PC-3 (cell line): ENCODE measurements around the gene CELF2. TPM values are rescaled to one million over a fixed set of nuclear protein-coding genes. Genes with fewer than 3 reads are reported as not detected.

ENCODE experiments used
- ATAC-seq: fragments of 200-7000 bp; cut with Tn5 transposase; 2 replicates; pipeline ENCODE4 v1.9.1; 2020; ENCODE audit warnings: mild to moderate bottlenecking, moderate library complexity
- BruUV-seq: library from RNA; stranded (reverse); fragments of 400-500 nt; replicated peaks from 2 replicates; lab custom pipeline; 2021; lab: Mats Ljungman, UMichigan
- CTCF ChIA-PET: fragments of 300-600 bp; sonication (Branson Sonifier 250); formaldehyde crosslinking; loops from one replicate; lab custom pipeline; 2022; ENCODE audit warnings: antibody characterized with exemption; lab: Charles Lee
- POLR2A ChIA-PET: fragments of 300-600 bp; sonication (Branson Sonifier 250); formaldehyde crosslinking; loops from one replicate; lab custom pipeline; 2022; ENCODE audit warnings: antibody characterized with exemption; ENCODE audit not compliant: unreplicated experiment; lab: Charles Lee
- DNase-seq: peaks from one replicate; pipeline ENCODE4 v3.0.0-alpha.2; 2015
- H2AFZ ChIP-seq: fragments of 300-600 bp; sonication (generic); 2 replicates; pipeline ENCODE4 v1.6.0; 2016; ENCODE audit warnings: antibody characterized with exemption, low read length
- H3F3A ChIP-seq: fragments of 300-600 bp; sonication (generic); one replicate; pipeline ENCODE4 v1.6.0; 2017; ENCODE audit warnings: antibody characterized with exemption, low read length, control low read depth, mild to moderate bottlenecking; ENCODE audit not compliant: unreplicated experiment
- H3K27ac ChIP-seq: fragments of 300-600 bp; sonication (generic); 2 replicates; pipeline ENCODE4 v1.5.1; 2016; ENCODE audit warnings: mild to moderate bottlenecking, low read length
- H3K27me3 ChIP-seq: fragments of 300-600 bp; sonication (generic); 2 replicates; pipeline ENCODE4 v1.6.1; 2016; ENCODE audit warnings: low read length, mixed read lengths
- H3K36me3 ChIP-seq: fragments of 300-600 bp; sonication (generic); 2 replicates; pipeline ENCODE4 v1.6.1; 2016; ENCODE audit warnings: low read depth, mixed run types, low read length, mixed read lengths
- H3K4me1 ChIP-seq: fragments of 300-600 bp; sonication (generic); 2 replicates; pipeline ENCODE4 v1.5.1; 2016; ENCODE audit warnings: low read length; ENCODE audit not compliant: insufficient read depth
- H3K4me2 ChIP-seq: fragments of 300-600 bp; sonication (generic); 2 replicates; pipeline ENCODE4 v1.6.0; 2016; ENCODE audit warnings: low read length
- H3K4me3 ChIP-seq: fragments of 300-600 bp; sonication (generic); 2 replicates; pipeline ENCODE4 v1.5.1; 2016; ENCODE audit warnings: mild to moderate bottlenecking, low read length, mixed read lengths
- H3K79me2 ChIP-seq: fragments of 300-600 bp; sonication (generic); 2 replicates; pipeline ENCODE4 v1.6.1; 2017; ENCODE audit warnings: low read length, mixed read lengths
- H3K9ac ChIP-seq: fragments of 300-600 bp; sonication (generic); 2 replicates; pipeline ENCODE4 v1.6.0; 2016; ENCODE audit warnings: mild to moderate bottlenecking, low read length
- H3K9me2 ChIP-seq: fragments of 300-600 bp; sonication (generic); replicated peaks from 2 replicates; pipeline ENCODE4 v1.6.1; 2016; ENCODE audit warnings: mixed run types, low read length, mixed read lengths
- H3K9me3 ChIP-seq: fragments of 300-600 bp; sonication (generic); 2 replicates; pipeline ENCODE4 v1.6.1; 2016; ENCODE audit warnings: low read length, mixed read lengths
- H4K20me1 ChIP-seq: fragments of 300-600 bp; sonication (generic); 2 replicates; pipeline ENCODE4 v1.6.1; 2016; ENCODE audit warnings: low read length, mixed read lengths
- CTCF ChIP-seq: fragments of 300-600 bp; sonication (generic); conservative IDR thresholded peaks from 2 replicates; pipeline ENCODE4 v1.5.1; 2017; ENCODE audit warnings: antibody characterized with exemption, low read depth, mild to moderate bottlenecking, low read length
- EZH2 ChIP-seq: fragments of 300-600 bp; sonication (generic); IDR thresholded peaks from one replicate; pipeline ENCODE4 v1.6.1; 2017; ENCODE audit warnings: antibody characterized with exemption, mild to moderate bottlenecking, low read length; ENCODE audit not compliant: unreplicated experiment
- EZH2phosphoT487 ChIP-seq: fragments of 300-600 bp; sonication (generic); IDR thresholded peaks from 2 replicates; pipeline ENCODE4 v1.6.1; 2018; ENCODE audit warnings: mild to moderate bottlenecking, antibody characterized with exemption, low read length, borderline replicate concordance
- intact Hi-C: fragments of 100-400 bp; cut with micrococcal nuclease; formaldehyde crosslinking; loops from 2 replicates; pipeline ENCODE4 v1.9.0; 2023
- total RNA-seq: library from RNA; depleted of rRNA; stranded (reverse); fragments of >200 nt; gene quantifications from 2 replicates; pipeline ENCODE4 v1.2.3, GENCODE V29; 2014

The CELF2 gene
- total RNA-seq, 1 experiment from 2014 or later, result not detected

DNA sequence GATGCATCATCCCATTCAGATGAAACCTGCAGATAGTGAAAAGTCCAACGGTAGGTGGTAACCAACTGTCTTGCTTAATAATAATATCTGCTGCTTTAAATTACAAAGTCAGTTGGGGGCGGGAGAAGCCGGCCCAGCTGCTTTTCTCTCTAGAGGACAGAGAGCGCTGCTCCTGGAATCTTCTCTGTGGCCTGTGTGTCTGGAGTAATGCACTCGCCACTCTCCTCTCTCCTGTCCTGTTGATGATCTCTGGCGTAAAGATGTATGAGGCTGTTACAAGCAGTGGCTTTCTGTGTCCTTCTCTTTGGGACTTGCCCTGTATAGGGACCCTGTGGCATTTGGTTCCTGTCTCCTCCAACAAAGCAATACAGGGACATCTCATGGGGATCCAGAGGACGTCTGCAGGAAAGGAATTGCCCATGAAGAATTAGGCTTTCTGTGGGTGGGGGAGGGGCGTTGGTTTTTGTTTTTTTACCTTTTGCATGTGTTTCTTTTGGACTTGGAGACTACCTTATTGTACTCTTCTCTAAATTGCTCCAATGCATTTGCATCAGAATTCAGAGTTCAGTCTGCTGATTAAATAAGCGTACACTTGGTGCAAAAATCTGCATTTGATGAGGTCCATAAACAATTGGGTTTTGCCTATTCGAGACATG lies 231.6 kb downstream of the CELF2 start:
- ATAC-seq, result no peak
- H3K79me2 ChIP-seq, result no peaks in the 10 kb centered on the region
- H3K36me3 ChIP-seq, result no peaks in the 10 kb centered on the region
- ChIA-PET POLR2A (no interaction called here), CTCF (no interaction called here)
- no peaks in the 10 kb centered on the region for H3K9me2 ChIP-seq
- no peaks in the 10 kb centered on the region for H3K4me1 ChIP-seq
- H2AFZ ChIP-seq, result no peak overlapping the region
- no peaks in the 10 kb centered on the region for H3F3A ChIP-seq
- H3K9me3 ChIP-seq, result no peaks in the 10 kb centered on the region
- H3K27ac ChIP-seq, result no peak overlapping the region
- no peak overlapping the region for H3K4me2 ChIP-seq
- no peak overlapping the region for H3K9ac ChIP-seq
- intact Hi-C loops, result no loop called here
- no peak overlapping the region for H3K4me3 ChIP-seq
- H4K20me1 ChIP-seq, result no peaks in the 10 kb centered on the region
- TF ChIP-seq EZH2 (no peak), EZH2phosphoT487 (no peak), CTCF (no peak)
- DNase-seq, result no peak
- H3K27me3 ChIP-seq, result peaks cover 50% of the 10 kb centered on the region
- no TSS peak for BruUV-seq

DNA sequence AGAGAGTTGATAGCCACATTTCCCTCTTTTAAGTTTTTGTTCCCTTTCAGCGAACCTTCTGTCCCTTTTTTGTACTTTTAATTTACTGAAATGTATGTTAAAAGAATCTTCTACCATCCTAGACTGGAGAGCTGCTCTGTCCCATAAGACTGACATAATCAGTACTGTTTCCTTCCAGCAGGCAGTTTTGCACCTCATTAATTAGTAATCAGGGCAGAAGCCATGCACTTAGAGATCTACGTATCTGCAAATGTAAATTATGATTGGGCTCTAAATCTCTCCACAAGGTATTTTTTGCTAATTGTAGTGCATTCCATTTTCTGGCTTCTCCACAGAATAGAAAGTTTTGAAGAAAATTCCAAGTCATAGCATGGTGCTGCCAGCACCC lies 232.1 kb downstream of the CELF2 start:
- no peak overlapping the region for H3K4me3 ChIP-seq
- H3K27me3 ChIP-seq, result peaks cover 55% of the 10 kb centered on the region
- no peak for DNase-seq
- no peaks in the 10 kb centered on the region for H3K9me2 ChIP-seq
- no peak overlapping the region for H2AFZ ChIP-seq
- ChIA-PET CTCF (no interaction called here), POLR2A (no interaction called here)
- no peaks in the 10 kb centered on the region for H4K20me1 ChIP-seq
- no peak overlapping the region for H3K9ac ChIP-seq
- H3K36me3 ChIP-seq, result no peaks in the 10 kb centered on the region
- no peaks in the 10 kb centered on the region for H3K4me1 ChIP-seq
- H3F3A ChIP-seq, result no peaks in the 10 kb centered on the region
- H3K27ac ChIP-seq, result no peak overlapping the region
- H3K9me3 ChIP-seq, result no peaks in the 10 kb centered on the region
- H3K4me2 ChIP-seq, result no peak overlapping the region
- H3K79me2 ChIP-seq, result no peaks in the 10 kb centered on the region
- no TSS peak for BruUV-seq
- intact Hi-C loops, result no loop called here
- no peak for TF ChIP-seq CTCF
- no peak for TF ChIP-seq EZH2phosphoT487
- TF ChIP-seq EZH2, result no peak
- no peak for ATAC-seq

GRCh38 chr10:11250304-11250703 lies 232.6 kb downstream of the CELF2 start:
- H3K9me2 ChIP-seq, result no peaks in the 10 kb centered on the region
- no peaks in the 10 kb centered on the region for H4K20me1 ChIP-seq
- H3K9me3 ChIP-seq, result no peaks in the 10 kb centered on the region
- H3K4me3 ChIP-seq, result no peak overlapping the region
- no peaks in the 10 kb centered on the region for H3F3A ChIP-seq
- H3K36me3 ChIP-seq, result no peaks in the 10 kb centered on the region
- no peak overlapping the region for H3K9ac ChIP-seq
- H3K27ac ChIP-seq, result no peak overlapping the region
- TF ChIP-seq EZH2phosphoT487, result no peak
- no peak for TF ChIP-seq EZH2
- no peak for TF ChIP-seq CTCF
- no peaks in the 10 kb centered on the region for H3K79me2 ChIP-seq
- no peak overlapping the region for H3K4me2 ChIP-seq
- ChIA-PET CTCF (no interaction called here), POLR2A (no interaction called here)
- H3K4me1 ChIP-seq, result no peaks in the 10 kb centered on the region
- H2AFZ ChIP-seq, result no peak overlapping the region
- peaks cover 60% of the 10 kb centered on the region for H3K27me3 ChIP-seq
- BruUV-seq, result no TSS peak
- intact Hi-C loops, result no loop called here
- DNase-seq (no peak), ATAC-seq (no peak)
